Hair follicle dermal papilla cell (primary cell): ENCODE measurements around the gene VAX1. TPM values are rescaled to one million over a fixed set of nuclear protein-coding genes. Genes with fewer than 3 reads are reported as not detected.

Experiments used
- small RNA-seq: library from RNA; depleted of rRNA; stranded (forward); fragments of <200 nt; gene quantifications from one replicate; pipeline ENCODE3, GENCODE V24; 2012
- total RNA-seq: library from RNA; depleted of rRNA; stranded (reverse); fragments of >200 nt; gene quantifications from 2 replicates; pipeline ENCODE4 v1.2.3, GENCODE V29; 2012

VAX1 gene
- not detected in 2 replicates for total RNA-seq

GRCh38 chr10:117137911-117138642, at the start of gene VAX1:
VAX1 (minus strand) TSS chr10:117138270; CDS start chr10:117138056, 214 bp downstream.

Small RNA genes within 50 kb of the gene (small RNA-seq; reads per million reads assigned to genes)
- 0.16 reads per million for gene MIR3663

Other genes starting within 250 kb of the VAX1 start
- 3.3 and 4.4 TPM in 2 replicates for gene SHTN1, start 133.1 kb downstream of the VAX1 start, total RNA-seq
- gene KCNK18, start 59.2 kb upstream of the VAX1 start, total RNA-seq: not detected in 2 replicates
- gene SLC18A2, start 102.8 kb upstream of the VAX1 start, total RNA-seq: not detected in 2 replicates
- gene PDZD8, start 237.2 kb upstream of the VAX1 start, total RNA-seq: 34.0 and 37.6 TPM in 2 replicates